ENCODE data around the gene CAPN1.
A peak's percentile ranks its signal among the peaks of the same experiment; 100 is the strongest.
"Not testable (repeated sequence)": the region's sequence is repeated elsewhere in the genome, so short reads cannot be mapped to it uniquely, and the experiment has no call there.

Gene CAPN1

GRCh38 chr11:65148657-65149056 is 33.1 kb upstream of the CAPN1 start:
- Histone ChIP-seq H3K36me3 (replicated peaks) (no peaks in the 10 kb centered on the region), H3K4me3 (ENCODE audit: low read depth, low read length) (no peak overlapping the region), H3K27ac (no peak overlapping the region), H3K27me3 (replicated peaks) (no peaks in the 10 kb centered on the region)
- DNase-seq = no peak
- no peak for TF ChIP-seq CTCF (IDR thresholded peaks at IDR 0.05; ENCODE audit: low read depth, low read length, missing control alignments)
- in situ Hi-C loops (cut with HindIII; ENCODE audit: low pct_ligation_motif_present, low sequenced_read_pairs) = no loop called here

GRCh38 chr11:65150131-65150508 is 31.6 kb upstream of the CAPN1 start:
- in situ Hi-C loops (cut with HindIII; ENCODE audit: low pct_ligation_motif_present, low sequenced_read_pairs) = not testable (repeated sequence)
- peak overlapping the region; percentile 79 for H3K27ac ChIP-seq

GRCh38 chr11:65150509-65151299 is 31.0 kb upstream of the CAPN1 start:
- H3K4me3 ChIP-seq (ENCODE audit: low read depth, low read length) = no peak overlapping the region
- H3K27me3 ChIP-seq (replicated peaks) = no peaks in the 10 kb centered on the region
- no peaks in the 10 kb centered on the region for H3K36me3 ChIP-seq (replicated peaks)
- TF ChIP-seq CTCF (IDR thresholded peaks at IDR 0.05; ENCODE audit: low read depth, low read length, missing control alignments) = peak; percentile 9
- in situ Hi-C loops (cut with HindIII; ENCODE audit: low pct_ligation_motif_present, low sequenced_read_pairs) = no loop called here
- peak overlapping the region; percentile 79 for H3K27ac ChIP-seq
- peak; percentile 93 for DNase-seq

More at GRCh38 chr11:65150131-65150508, 31.6 kb upstream of the CAPN1 start:
- H3K36me3 ChIP-seq (replicated peaks); DNase-seq; H3K27me3 ChIP-seq (replicated peaks); H3K4me3 ChIP-seq (ENCODE audit: low read depth, low read length): not testable (repeated sequence)

- no peak overlapping the region for H3K27ac ChIP-seq
- in situ Hi-C loops (cut with HindIII; ENCODE audit: low pct_ligation_motif_present, low sequenced_read_pairs) = no loop called here
- DNase-seq = no peak
Observed at GRCh38 chr11:65151331-65151899, 30.3 kb upstream of the CAPN1 start.

GRCh38 chr11:65152122-65152521 is 29.6 kb upstream of the CAPN1 start:
- Histone ChIP-seq H3K27ac (no peak overlapping the region), H3K27me3 (replicated peaks) (no peaks in the 10 kb centered on the region), H3K36me3 (replicated peaks) (no peaks in the 10 kb centered on the region), H3K4me3 (ENCODE audit: low read depth, low read length) (no peak overlapping the region)
- in situ Hi-C loops (cut with HindIII; ENCODE audit: low pct_ligation_motif_present, low sequenced_read_pairs) = no loop called here
- no peak for DNase-seq
- TF ChIP-seq CTCF (IDR thresholded peaks at IDR 0.05; ENCODE audit: low read depth, low read length, missing control alignments) = no peak

More at GRCh38 chr11:65151331-65151899, 30.3 kb upstream of the CAPN1 start:
- no peak for TF ChIP-seq CTCF (IDR thresholded peaks at IDR 0.05; ENCODE audit: low read depth, low read length, missing control alignments)
- no peaks in the 10 kb centered on the region for H3K36me3 ChIP-seq (replicated peaks)
- H3K27me3 ChIP-seq (replicated peaks) = no peaks in the 10 kb centered on the region
- no peak overlapping the region for H3K4me3 ChIP-seq (ENCODE audit: low read depth, low read length)

- DNase-seq = no peak
- TF ChIP-seq CTCF (IDR thresholded peaks at IDR 0.05; ENCODE audit: low read depth, low read length, missing control alignments) = no peak
- Histone ChIP-seq H3K27me3 (replicated peaks) (no peaks in the 10 kb centered on the region), H3K36me3 (replicated peaks) (no peaks in the 10 kb centered on the region), H3K4me3 (ENCODE audit: low read depth, low read length) (no peak overlapping the region), H3K27ac (no peak overlapping the region)
- in situ Hi-C loops (cut with HindIII; ENCODE audit: low pct_ligation_motif_present, low sequenced_read_pairs) = no loop called here
Observed at GRCh38 chr11:65156256-65156655, 25.5 kb upstream of the CAPN1 start.
